Body of pancreas (tissue), 4 donors: ENCODE data around the gene SSBP4.
A peak's percentile ranks its signal among the peaks of the same experiment; 100 is the strongest.

ENCODE experiments used
- POLR2A ChIP-seq, 3 donors: fragments of 450-650 bp; IDR thresholded peaks; one replicate each; pipeline ENCODE4 v1.6.1; 2016; ENCODE audit warnings: antibody characterized with exemption in 3 of 3, mild to moderate bottlenecking in 2 of 3
- TF ChIP-seq, protein P1 (sequence below), 7 experiments: fragments of 450-650 bp in 4 of 7; fragments of 200-600 bp in 3 of 7; sonication (generic) in 3 of 7; IDR thresholded peaks; one replicate each; pipeline ENCODE4 v1.5.1; 2016 to 2019; ENCODE audit warnings: antibody characterized with exemption in 7 of 7

DNA sequence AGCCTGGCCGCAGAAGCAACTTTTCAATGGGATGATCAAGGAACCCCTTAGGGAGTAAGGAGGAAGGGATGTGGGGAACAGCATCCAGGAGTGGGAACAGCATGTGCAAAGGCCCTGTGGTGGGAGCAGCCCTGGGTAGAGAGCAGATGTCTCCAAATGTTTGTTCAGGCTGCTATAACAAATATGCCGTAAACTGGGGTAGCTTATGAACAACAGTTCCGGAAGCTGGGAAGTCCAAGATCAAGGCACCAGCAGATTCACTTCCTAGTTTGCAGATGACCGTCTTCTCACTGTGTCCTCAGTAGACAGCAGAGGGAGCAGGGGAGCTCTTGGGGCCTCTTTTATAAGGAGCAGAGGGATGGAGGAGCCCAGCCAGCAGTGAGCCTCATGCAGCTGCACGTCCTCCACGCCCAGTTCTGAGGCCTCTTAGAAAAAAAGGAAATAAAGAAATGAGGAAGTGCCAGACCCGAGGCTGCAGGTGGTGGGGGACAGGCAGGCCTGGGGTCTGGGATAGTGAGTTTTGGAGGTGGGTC, 17.6 kb upstream of the SSBP4 start:
- TF ChIP-seq, protein P1, sequence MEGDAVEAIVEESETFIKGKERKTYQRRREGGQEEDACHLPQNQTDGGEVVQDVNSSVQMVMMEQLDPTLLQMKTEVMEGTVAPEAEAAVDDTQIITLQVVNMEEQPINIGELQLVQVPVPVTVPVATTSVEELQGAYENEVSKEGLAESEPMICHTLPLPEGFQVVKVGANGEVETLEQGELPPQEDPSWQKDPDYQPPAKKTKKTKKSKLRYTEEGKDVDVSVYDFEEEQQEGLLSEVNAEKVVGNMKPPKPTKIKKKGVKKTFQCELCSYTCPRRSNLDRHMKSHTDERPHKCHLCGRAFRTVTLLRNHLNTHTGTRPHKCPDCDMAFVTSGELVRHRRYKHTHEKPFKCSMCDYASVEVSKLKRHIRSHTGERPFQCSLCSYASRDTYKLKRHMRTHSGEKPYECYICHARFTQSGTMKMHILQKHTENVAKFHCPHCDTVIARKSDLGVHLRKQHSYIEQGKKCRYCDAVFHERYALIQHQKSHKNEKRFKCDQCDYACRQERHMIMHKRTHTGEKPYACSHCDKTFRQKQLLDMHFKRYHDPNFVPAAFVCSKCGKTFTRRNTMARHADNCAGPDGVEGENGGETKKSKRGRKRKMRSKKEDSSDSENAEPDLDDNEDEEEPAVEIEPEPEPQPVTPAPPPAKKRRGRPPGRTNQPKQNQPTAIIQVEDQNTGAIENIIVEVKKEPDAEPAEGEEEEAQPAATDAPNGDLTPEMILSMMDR (IDR thresholded peaks at IDR 0.05): peak in 3 of 7 experiments; percentile 4 to 24 (median 21)
- peak in 1 of 3 donors; percentile 34 for TF ChIP-seq POLR2A (IDR thresholded peaks at IDR 0.05)
